Neural progenitor cell (in vitro differentiated cells): ENCODE measurements around the gene HELQ. TPM values are rescaled to one million over a fixed set of nuclear protein-coding genes. Genes with fewer than 3 reads are reported as not detected.
"Not testable (repeated sequence)": the region's sequence is repeated elsewhere in the genome, so short reads cannot be mapped to it uniquely, and the experiment has no call there.

Experiments used
- DNase-seq: peaks from one replicate; pipeline ENCODE4 v3.0.0-alpha.2; 2016; ENCODE audit warnings: low spot score
- H2AFZ ChIP-seq: fragments of 200-600 bp; sonication (generic); replicated peaks from 2 replicates; pipeline ENCODE4 v1.6.1; 2016; ENCODE audit warnings: antibody characterized with exemption
- H3F3A ChIP-seq: fragments of 200-600 bp; sonication (generic); 2 replicates; pipeline ENCODE4 v1.6.1; 2016; ENCODE audit warnings: antibody characterized with exemption, low read depth
- H3K27ac ChIP-seq: fragments of 200-600 bp; sonication (generic); 2 replicates; pipeline ENCODE4 v1.5.1; 2016; ENCODE audit warnings: mild to moderate bottlenecking
- H3K27me3 ChIP-seq: fragments of 200-600 bp; sonication (generic); 2 replicates; pipeline ENCODE4 v1.6.1; 2016; ENCODE audit warnings: mild to moderate bottlenecking, moderate library complexity
- H3K36me3 ChIP-seq: fragments of 200-600 bp; sonication (generic); 2 replicates; pipeline ENCODE4 v1.5.1; 2016
- H3K4me1 ChIP-seq: fragments of 200-600 bp; sonication (generic); 2 replicates; pipeline ENCODE4 v1.6.1; 2016; ENCODE audit warnings: mixed run types
- H3K4me2 ChIP-seq: fragments of 200-600 bp; sonication (generic); 2 replicates; pipeline ENCODE4 v1.6.1; 2016
- H3K4me3 ChIP-seq: fragments of 200-600 bp; sonication (generic); 2 replicates; pipeline ENCODE4 v1.5.1; 2016
- H3K79me2 ChIP-seq: fragments of 200-600 bp; sonication (generic); 2 replicates; pipeline ENCODE4 v1.6.1; 2016; ENCODE audit warnings: low read depth
- H3K9ac ChIP-seq: fragments of 200-600 bp; sonication (generic); 2 replicates; pipeline ENCODE4 v1.6.1; 2016
- H3K9me3 ChIP-seq: fragments of 200-600 bp; sonication (generic); 2 replicates; pipeline ENCODE4 v1.5.1; 2016; ENCODE audit warnings: low read depth
- H4K20me1 ChIP-seq: fragments of 200-600 bp; sonication (generic); 2 replicates; pipeline ENCODE4 v1.6.1; 2016; ENCODE audit warnings: low read depth
- H3K27ac Mint-ChIP-seq: 3 replicates; pipeline ENCODE4 v1.8.0; 2021; ENCODE audit warnings: mixed read lengths
- H3K27me3 Mint-ChIP-seq: 2 replicates; pipeline ENCODE4 v1.8.0; 2022; ENCODE audit warnings: low read depth, mild to moderate bottlenecking, inconsistent platforms, moderate library complexity, mixed read lengths; ENCODE audit not compliant: insufficient read depth
- H3K36me3 Mint-ChIP-seq: 3 replicates; pipeline ENCODE4 v1.8.0; 2021; ENCODE audit warnings: mixed read lengths
- H3K4me1 Mint-ChIP-seq: 3 replicates; pipeline ENCODE4 v1.8.0; 2021; ENCODE audit warnings: mixed read lengths
- H3K4me3 Mint-ChIP-seq: 3 replicates; pipeline ENCODE4 v1.8.0; 2021; ENCODE audit warnings: mild to moderate bottlenecking, moderate library complexity, mixed read lengths
- H3K9me3 Mint-ChIP-seq: 3 replicates; pipeline ENCODE4 v1.8.0; 2020; ENCODE audit warnings: mixed read lengths
- EZH2 ChIP-seq: fragments of 200-600 bp; sonication (generic); IDR thresholded peaks from 2 replicates; pipeline ENCODE4 v1.6.1; 2017; ENCODE audit warnings: antibody characterized with exemption, mild to moderate bottlenecking, moderate library complexity
- EZH2phosphoT487 ChIP-seq: fragments of 200-600 bp; sonication (generic); IDR thresholded peaks from 2 replicates; pipeline ENCODE4 v1.6.1; 2017; ENCODE audit warnings: antibody characterized with exemption
- total RNA-seq: library from RNA; depleted of rRNA; stranded (reverse); fragments of >200 nt; gene quantifications from 2 replicates; pipeline ENCODE4 v1.2.3, GENCODE V29; 2015; ENCODE audit warnings: low replicate concordance
- TF ChIP-seq, protein P1 (sequence below): fragments of 200-600 bp; sonication (generic); IDR thresholded peaks from 2 replicates; pipeline ENCODE4 v1.5.1; 2017; ENCODE audit warnings: antibody characterized with exemption, mild to moderate bottlenecking

The HELQ gene
- total RNA-seq, 1 donor from 2014 or later, result 15.3 TPM

DNA sequence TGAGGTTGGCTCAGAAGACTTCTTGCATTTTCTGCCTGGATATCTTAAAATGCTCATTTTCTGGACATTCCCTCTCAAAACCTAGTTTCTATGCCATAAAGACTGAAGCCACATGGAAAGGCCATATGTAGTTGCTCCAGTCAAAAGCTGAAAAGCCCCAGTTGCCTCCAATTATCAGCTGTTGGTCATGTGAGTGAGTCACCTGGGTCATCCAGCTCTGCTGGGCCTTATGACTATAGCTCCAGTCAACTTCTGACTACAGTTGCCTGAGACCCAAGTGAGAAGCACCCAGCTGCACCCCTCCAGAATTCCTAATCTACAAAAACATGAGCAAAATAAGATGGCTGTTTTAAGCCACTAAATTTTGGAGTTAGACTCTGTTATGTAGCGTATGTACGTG, 41.9 kb downstream of the HELQ start:
- TF ChIP-seq, protein P1, sequence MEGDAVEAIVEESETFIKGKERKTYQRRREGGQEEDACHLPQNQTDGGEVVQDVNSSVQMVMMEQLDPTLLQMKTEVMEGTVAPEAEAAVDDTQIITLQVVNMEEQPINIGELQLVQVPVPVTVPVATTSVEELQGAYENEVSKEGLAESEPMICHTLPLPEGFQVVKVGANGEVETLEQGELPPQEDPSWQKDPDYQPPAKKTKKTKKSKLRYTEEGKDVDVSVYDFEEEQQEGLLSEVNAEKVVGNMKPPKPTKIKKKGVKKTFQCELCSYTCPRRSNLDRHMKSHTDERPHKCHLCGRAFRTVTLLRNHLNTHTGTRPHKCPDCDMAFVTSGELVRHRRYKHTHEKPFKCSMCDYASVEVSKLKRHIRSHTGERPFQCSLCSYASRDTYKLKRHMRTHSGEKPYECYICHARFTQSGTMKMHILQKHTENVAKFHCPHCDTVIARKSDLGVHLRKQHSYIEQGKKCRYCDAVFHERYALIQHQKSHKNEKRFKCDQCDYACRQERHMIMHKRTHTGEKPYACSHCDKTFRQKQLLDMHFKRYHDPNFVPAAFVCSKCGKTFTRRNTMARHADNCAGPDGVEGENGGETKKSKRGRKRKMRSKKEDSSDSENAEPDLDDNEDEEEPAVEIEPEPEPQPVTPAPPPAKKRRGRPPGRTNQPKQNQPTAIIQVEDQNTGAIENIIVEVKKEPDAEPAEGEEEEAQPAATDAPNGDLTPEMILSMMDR, result no peak
- no peak for TF ChIP-seq EZH2
- TF ChIP-seq EZH2phosphoT487, result no peak
- Mint-ChIP-seq H3K27me3 (no peaks in the 10 kb centered on the region), H3K9me3 (no peaks in the 10 kb centered on the region), H3K27ac (no peak overlapping the region), H3K36me3 (peaks cover 9% of the 10 kb centered on the region), H3K4me3 (no peak overlapping the region), H3K4me1 (no peaks in the 10 kb centered on the region)
- Histone ChIP-seq H3K4me1 (no peaks in the 10 kb centered on the region), H3K9me3 (no peaks in the 10 kb centered on the region), H3K79me2 (no peaks in the 10 kb centered on the region), H3K27ac (no peak overlapping the region), H3K36me3 (no peaks in the 10 kb centered on the region), H3F3A (no peaks in the 10 kb centered on the region), H3K9ac (no peak overlapping the region), H3K4me2 (no peak overlapping the region), H4K20me1 (no peaks in the 10 kb centered on the region), H3K27me3 (no peaks in the 10 kb centered on the region), H3K4me3 (no peak overlapping the region), H2AFZ (no peak overlapping the region)
- no peak for DNase-seq

DNA sequence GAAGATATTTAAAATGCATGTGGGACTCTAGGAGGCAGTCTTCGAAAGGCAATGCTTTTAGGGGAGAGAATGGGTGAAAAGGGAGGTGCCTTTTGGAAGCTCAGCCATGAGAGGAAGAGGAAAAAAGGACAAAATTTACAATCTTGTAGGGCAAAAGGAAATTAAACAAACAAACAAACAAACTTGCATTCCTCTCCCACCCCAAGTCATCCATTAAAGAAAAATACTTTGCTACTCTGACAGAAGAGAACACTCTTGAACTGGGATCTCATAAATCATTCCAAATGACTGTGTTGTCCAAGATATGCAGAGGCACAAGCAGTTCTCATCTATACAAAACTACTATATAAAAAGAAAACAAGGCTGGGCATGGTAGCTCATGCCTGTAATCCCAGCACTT, 46.7 kb downstream of the HELQ start:
- no peaks in the 10 kb centered on the region for H3F3A ChIP-seq
- no peak overlapping the region for H3K9ac ChIP-seq
- no peaks in the 10 kb centered on the region for H3K9me3 ChIP-seq
- H3K36me3 ChIP-seq, result no peaks in the 10 kb centered on the region
- H3K79me2 ChIP-seq, result no peaks in the 10 kb centered on the region
- Mint-ChIP-seq H3K4me1 (no peaks in the 10 kb centered on the region), H3K27me3 (no peaks in the 10 kb centered on the region), H3K36me3 (peaks cover 2% of the 10 kb centered on the region), H3K4me3 (no peak overlapping the region), H3K27ac (no peak overlapping the region), H3K9me3 (no peaks in the 10 kb centered on the region)
- no peak overlapping the region for H3K4me3 ChIP-seq
- H2AFZ ChIP-seq, result no peak overlapping the region
- H3K27ac ChIP-seq, result no peak overlapping the region
- no peak overlapping the region for H3K4me2 ChIP-seq
- DNase-seq, result no peak
- no peaks in the 10 kb centered on the region for H4K20me1 ChIP-seq
- H3K27me3 ChIP-seq, result no peaks in the 10 kb centered on the region
- no peaks in the 10 kb centered on the region for H3K4me1 ChIP-seq
- TF ChIP-seq EZH2phosphoT487 (no peak), EZH2 (no peak)
- TF ChIP-seq, protein P1, result no peak

DNA sequence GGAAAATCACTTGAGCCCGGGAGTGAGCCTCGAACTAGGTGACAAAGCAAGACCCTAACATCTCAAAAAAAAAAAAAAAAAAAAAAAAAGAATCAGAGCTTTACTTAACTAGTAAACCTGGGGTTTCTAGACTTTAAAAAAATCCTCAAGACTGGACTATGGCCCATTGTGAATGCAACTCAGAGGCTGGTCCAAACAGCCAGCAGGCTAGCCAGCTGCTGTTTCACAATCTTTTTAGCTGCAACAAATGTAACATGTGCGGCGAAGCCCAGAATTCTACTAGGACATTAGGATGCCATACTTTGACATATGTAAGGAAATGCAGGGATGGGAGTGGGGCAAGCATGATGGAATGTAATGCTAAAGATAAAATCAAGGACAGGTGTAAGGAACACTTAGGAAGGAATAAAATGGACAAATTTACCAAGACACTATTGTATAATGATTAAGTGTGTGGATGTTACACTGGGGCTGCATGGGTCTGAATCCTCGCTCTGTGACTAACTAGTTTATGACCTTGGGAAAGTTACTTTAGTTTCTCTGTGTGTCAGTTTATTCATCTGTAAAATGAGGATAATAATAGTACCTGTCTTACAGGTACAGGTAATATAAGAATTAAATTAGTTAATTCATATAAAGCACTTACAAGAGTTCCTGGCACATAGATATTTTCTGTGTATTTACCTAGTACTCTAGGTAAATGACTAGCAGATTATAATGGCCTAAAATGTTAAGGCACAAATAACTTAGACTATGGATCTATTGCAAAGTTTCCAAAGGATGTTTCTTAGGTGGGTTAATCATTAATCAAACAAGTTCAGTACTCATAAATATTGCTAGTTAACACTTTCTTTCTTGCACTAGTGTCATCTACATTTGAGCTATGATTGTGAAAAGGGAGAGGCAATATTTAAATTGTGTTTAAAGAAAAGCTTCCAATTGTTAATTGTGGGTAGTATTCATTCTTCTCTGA, 49.5 kb downstream of the HELQ start:
- no peak overlapping the region for H3K9ac ChIP-seq
- Mint-ChIP-seq H3K4me3 (no peak overlapping the region), H3K27me3 (no peaks in the 10 kb centered on the region), H3K36me3 (peaks cover 4% of the 10 kb centered on the region), H3K27ac (no peak overlapping the region), H3K4me1 (no peaks in the 10 kb centered on the region), H3K9me3 (no peaks in the 10 kb centered on the region)
- H3K9me3 ChIP-seq, result no peaks in the 10 kb centered on the region
- H3K4me1 ChIP-seq, result no peaks in the 10 kb centered on the region
- DNase-seq, result no peak
- H3K36me3 ChIP-seq, result no peaks in the 10 kb centered on the region
- H3K79me2 ChIP-seq, result no peaks in the 10 kb centered on the region
- no peak overlapping the region for H3K4me2 ChIP-seq
- H3F3A ChIP-seq, result no peaks in the 10 kb centered on the region
- H3K4me3 ChIP-seq, result no peak overlapping the region
- no peaks in the 10 kb centered on the region for H3K27me3 ChIP-seq
- no peak overlapping the region for H3K27ac ChIP-seq
- H4K20me1 ChIP-seq, result no peaks in the 10 kb centered on the region
- no peak overlapping the region for H2AFZ ChIP-seq
- TF ChIP-seq EZH2phosphoT487 (no peak), EZH2 (no peak)
- TF ChIP-seq, protein P1, result no peak

DNA sequence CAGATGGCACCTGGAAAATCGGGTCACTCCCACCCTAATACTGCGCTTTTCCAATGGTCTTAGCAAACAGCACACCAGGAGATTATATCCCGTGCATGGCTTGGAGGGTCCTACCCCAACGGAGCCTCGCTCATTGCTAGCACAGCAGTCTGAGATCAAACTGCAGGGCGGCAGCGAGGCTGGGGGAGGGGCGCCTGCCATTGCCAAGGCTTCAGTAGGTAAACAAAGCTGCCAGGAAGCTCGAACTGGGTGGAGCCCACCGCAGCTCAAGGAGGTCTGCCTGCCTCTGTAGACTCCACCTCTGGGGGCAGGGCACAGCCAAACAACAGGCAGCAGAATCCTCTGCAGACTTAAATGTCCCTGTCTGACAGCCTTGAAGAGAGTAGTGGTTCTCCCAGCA, 57.5 kb downstream of the HELQ start:
- not testable (repeated sequence) for DNase-seq, H3F3A ChIP-seq, H3K27ac Mint-ChIP-seq, H3K36me3 ChIP-seq, H3K36me3 Mint-ChIP-seq, H2AFZ ChIP-seq, H3K9ac ChIP-seq, H3K4me2 ChIP-seq, H3K9me3 ChIP-seq, H3K27ac ChIP-seq, H3K4me3 ChIP-seq, H3K79me2 ChIP-seq, H3K9me3 Mint-ChIP-seq, H4K20me1 ChIP-seq, H3K27me3 Mint-ChIP-seq, H3K4me1 ChIP-seq, H3K4me1 Mint-ChIP-seq, H3K4me3 Mint-ChIP-seq
- H3K27me3 ChIP-seq, result peaks cover 19% of the 10 kb centered on the region
